ENCODE measurements around the gene PTTG1IP. TPM values are rescaled to one million over a fixed set of nuclear protein-coding genes. Genes with fewer than 3 reads are reported as not detected.
A peak's percentile ranks its signal among the peaks of the same experiment; 100 is the strongest.

The PTTG1IP gene
- total RNA-seq, 1 donor from 2014 or later: 240 TPM

DNA sequence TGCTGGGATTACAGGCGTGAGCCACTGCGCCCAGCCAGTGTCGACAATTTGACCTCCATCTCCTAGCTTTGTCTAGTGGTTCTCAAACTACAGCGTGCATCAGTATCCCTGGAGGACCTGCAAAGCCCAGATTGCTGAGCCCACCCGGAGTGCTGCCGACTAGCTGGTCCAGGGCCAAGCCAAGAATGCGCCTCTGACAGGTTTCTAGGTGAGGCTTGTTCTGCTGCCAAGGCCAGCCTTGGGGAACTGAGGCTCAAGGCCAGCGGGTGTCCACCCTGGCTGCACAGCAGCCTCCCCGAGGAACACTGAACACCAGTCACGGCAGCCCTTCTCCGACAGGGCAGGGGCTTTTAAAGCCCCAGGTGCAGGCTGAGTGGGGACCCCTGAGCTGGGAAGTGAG lies 9.8 kb upstream of the PTTG1IP start:
- DNase-seq (ENCODE audit: low read depth): no peak
- Mint-ChIP-seq H3K4me3 (ENCODE audit: unreplicated experiment) (no peak overlapping the region), H3K4me1 (ENCODE audit: low read depth, unreplicated experiment) (peaks cover 19% of the 10 kb centered on the region), H3K36me3 (ENCODE audit: low read depth, unreplicated experiment) (no peaks in the 10 kb centered on the region), H3K9me3 (ENCODE audit: unreplicated experiment) (peaks cover 3% of the 10 kb centered on the region), H3K27me3 (ENCODE audit: low read depth, unreplicated experiment) (peaks cover 37% of the 10 kb centered on the region), H3K27ac (ENCODE audit: unreplicated experiment) (no peak overlapping the region)
- H3K4me3 ChIP-seq (ENCODE audit: insufficient read depth, low read depth, low read length): no peak overlapping the region
- H3K79me2 ChIP-seq (ENCODE audit: insufficient read depth, low read length): no peaks in the 10 kb centered on the region
- peaks cover 5% of the 10 kb centered on the region for H3K27me3 ChIP-seq (ENCODE audit: insufficient read depth, low read length)
- no peaks in the 10 kb centered on the region for H3K36me3 ChIP-seq (ENCODE audit: insufficient read depth, low read length)
- FAIRE-seq: no peak
- H3K9ac ChIP-seq (ENCODE audit: low read length): no peak overlapping the region
- no peak overlapping the region for H3K4me2 ChIP-seq (ENCODE audit: low read length)
- no peaks in the 10 kb centered on the region for H4K20me1 ChIP-seq (ENCODE audit: insufficient read depth, low read length)
- peaks cover 20% of the 10 kb centered on the region for H3K4me1 ChIP-seq (ENCODE audit: insufficient read depth, low read length)
- H2AFZ ChIP-seq (ENCODE audit: low read depth, low read length): no peak overlapping the region
- H3K9me3 ChIP-seq (ENCODE audit: insufficient read depth, low read depth, low read length): no peaks in the 10 kb centered on the region
- no peak for TF ChIP-seq EZH2 (IDR thresholded peaks at IDR 0.05; ENCODE audit: insufficient read depth, low read length)
- TF ChIP-seq, protein P1, sequence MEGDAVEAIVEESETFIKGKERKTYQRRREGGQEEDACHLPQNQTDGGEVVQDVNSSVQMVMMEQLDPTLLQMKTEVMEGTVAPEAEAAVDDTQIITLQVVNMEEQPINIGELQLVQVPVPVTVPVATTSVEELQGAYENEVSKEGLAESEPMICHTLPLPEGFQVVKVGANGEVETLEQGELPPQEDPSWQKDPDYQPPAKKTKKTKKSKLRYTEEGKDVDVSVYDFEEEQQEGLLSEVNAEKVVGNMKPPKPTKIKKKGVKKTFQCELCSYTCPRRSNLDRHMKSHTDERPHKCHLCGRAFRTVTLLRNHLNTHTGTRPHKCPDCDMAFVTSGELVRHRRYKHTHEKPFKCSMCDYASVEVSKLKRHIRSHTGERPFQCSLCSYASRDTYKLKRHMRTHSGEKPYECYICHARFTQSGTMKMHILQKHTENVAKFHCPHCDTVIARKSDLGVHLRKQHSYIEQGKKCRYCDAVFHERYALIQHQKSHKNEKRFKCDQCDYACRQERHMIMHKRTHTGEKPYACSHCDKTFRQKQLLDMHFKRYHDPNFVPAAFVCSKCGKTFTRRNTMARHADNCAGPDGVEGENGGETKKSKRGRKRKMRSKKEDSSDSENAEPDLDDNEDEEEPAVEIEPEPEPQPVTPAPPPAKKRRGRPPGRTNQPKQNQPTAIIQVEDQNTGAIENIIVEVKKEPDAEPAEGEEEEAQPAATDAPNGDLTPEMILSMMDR (IDR thresholded peaks at IDR 0.05; ENCODE audit: insufficient read depth, low read depth, low read length): no peak
- no peak overlapping the region for H3K27ac ChIP-seq (ENCODE audit: low read depth, low read length)

DNA sequence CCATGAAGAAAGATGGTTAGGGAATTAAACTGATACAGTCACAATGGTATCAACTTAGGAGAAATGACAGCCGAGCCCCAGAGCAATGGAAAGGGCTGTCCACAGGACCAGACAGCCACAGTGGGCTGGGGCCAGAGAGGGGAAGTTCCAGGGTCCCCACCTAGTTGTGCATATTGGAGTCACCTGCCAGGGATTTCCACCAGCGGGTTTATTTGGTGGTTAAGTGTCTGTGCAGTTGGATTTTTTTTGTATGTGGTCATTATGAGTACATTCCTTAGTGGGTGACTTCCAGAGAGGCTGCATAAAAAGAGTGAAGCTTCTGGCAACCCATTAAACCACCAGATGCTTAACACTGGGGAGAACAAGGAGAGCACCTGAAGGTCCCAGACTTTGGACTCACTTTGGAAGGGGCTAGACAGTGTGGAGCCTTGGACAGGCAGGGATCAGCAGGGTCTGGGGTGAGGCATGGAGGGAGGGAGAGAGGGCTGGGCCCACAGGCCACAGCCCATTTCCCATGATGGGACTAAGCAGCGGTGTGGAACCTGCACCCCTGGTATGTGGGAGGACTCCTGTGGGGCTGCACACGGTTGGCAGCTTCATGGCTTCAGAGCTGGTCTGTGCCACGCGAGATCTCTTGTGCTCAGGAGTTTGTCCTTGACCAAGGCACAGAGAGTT lies 7.8 kb upstream of the PTTG1IP start:
- Mint-ChIP-seq H3K4me3 (ENCODE audit: unreplicated experiment) (no peak overlapping the region), H3K27me3 (ENCODE audit: low read depth, unreplicated experiment) (peaks cover 31% of the 10 kb centered on the region), H3K9me3 (ENCODE audit: unreplicated experiment) (peaks cover 3% of the 10 kb centered on the region), H3K27ac (ENCODE audit: unreplicated experiment) (no peak overlapping the region), H3K4me1 (ENCODE audit: low read depth, unreplicated experiment) (peaks cover 19% of the 10 kb centered on the region), H3K36me3 (ENCODE audit: low read depth, unreplicated experiment) (no peaks in the 10 kb centered on the region)
- FAIRE-seq (no peak), DNase-seq (ENCODE audit: low read depth) (peak; percentile 80)
- peak overlapping the region; percentile 28 for H3K27ac ChIP-seq (ENCODE audit: low read depth, low read length)
- peaks cover 20% of the 10 kb centered on the region for H3K4me1 ChIP-seq (ENCODE audit: insufficient read depth, low read length)
- no peaks in the 10 kb centered on the region for H3K79me2 ChIP-seq (ENCODE audit: insufficient read depth, low read length)
- no peaks in the 10 kb centered on the region for H4K20me1 ChIP-seq (ENCODE audit: insufficient read depth, low read length)
- H3K36me3 ChIP-seq (ENCODE audit: insufficient read depth, low read length): no peaks in the 10 kb centered on the region
- no peak overlapping the region for H2AFZ ChIP-seq (ENCODE audit: low read depth, low read length)
- H3K9me3 ChIP-seq (ENCODE audit: insufficient read depth, low read depth, low read length): no peaks in the 10 kb centered on the region
- no peak overlapping the region for H3K9ac ChIP-seq (ENCODE audit: low read length)
- peak overlapping the region; percentile 70 for H3K4me2 ChIP-seq (ENCODE audit: low read length)
- no peak for TF ChIP-seq EZH2 (IDR thresholded peaks at IDR 0.05; ENCODE audit: insufficient read depth, low read length)
- TF ChIP-seq, protein P1 (IDR thresholded peaks at IDR 0.05; ENCODE audit: insufficient read depth, low read depth, low read length): no peak
- H3K4me3 ChIP-seq (ENCODE audit: insufficient read depth, low read depth, low read length): no peak overlapping the region
- peaks cover 3% of the 10 kb centered on the region for H3K27me3 ChIP-seq (ENCODE audit: insufficient read depth, low read length)

All from astrocyte (in vitro differentiated cells and primary cell).